Right atrium auricular region (tissue), 2 donors: ENCODE results near the gene RIT1. TPM values are rescaled to one million over a fixed set of nuclear protein-coding genes. Genes with fewer than 3 reads are reported as not detected.

Experiments used
- DNase-seq: peaks from one replicate; pipeline ENCODE4 v3.0.0-alpha.2; 2019; ENCODE audit warnings: low spot score
- H3K27ac ChIP-seq, 2 donors: fragments of 200-600 bp; sonication (generic); 1 replicate in 1 of 2; 2 replicates in 1 of 2; pipeline ENCODE4 v1.5.1; 2016 to 2019
- H3K27me3 ChIP-seq, 2 donors: fragments of 200-600 bp; sonication (generic); one replicate each; pipeline versions ENCODE4 v1.5.1 to v1.6.0; 2017 to 2019
- H3K36me3 ChIP-seq: fragments of 200-600 bp; sonication (generic); one replicate; pipeline ENCODE4 v1.5.1; 2016
- H3K4me1 ChIP-seq, 2 donors: fragments of 200-600 bp; sonication (generic); one replicate each; pipeline versions ENCODE4 v1.5.1 to v1.6.0; 2017 to 2019
- H3K4me3 ChIP-seq, 2 donors: fragments of 200-600 bp; sonication (generic); 1 replicate in 1 of 2; 2 replicates in 1 of 2; pipeline ENCODE4 v1.5.1; 2017 to 2019; ENCODE audit warnings: mild to moderate bottlenecking in 1 of 2, moderate library complexity in 1 of 2
- H3K9me3 ChIP-seq, 2 donors: fragments of 200-600 bp; sonication (generic); one replicate each; pipeline ENCODE4 v1.5.1; 2019
- total RNA-seq, 2 donors: library from RNA; depleted of rRNA; stranded (reverse); fragments of >200 nt; gene quantifications; one replicate each; pipeline ENCODE4 v1.1.0, GENCODE V29; 2016
- TF ChIP-seq, protein P1 (sequence below), 2 donors: fragments of 200-600 bp; sonication (generic); IDR thresholded peaks; one replicate each; pipeline ENCODE4 v1.5.1; 2019; ENCODE audit warnings: antibody characterized with exemption in 2 of 2

RIT1 gene
- total RNA-seq, 2 donors from 2014 or later: 13.3 to 25.3 TPM

DNA sequence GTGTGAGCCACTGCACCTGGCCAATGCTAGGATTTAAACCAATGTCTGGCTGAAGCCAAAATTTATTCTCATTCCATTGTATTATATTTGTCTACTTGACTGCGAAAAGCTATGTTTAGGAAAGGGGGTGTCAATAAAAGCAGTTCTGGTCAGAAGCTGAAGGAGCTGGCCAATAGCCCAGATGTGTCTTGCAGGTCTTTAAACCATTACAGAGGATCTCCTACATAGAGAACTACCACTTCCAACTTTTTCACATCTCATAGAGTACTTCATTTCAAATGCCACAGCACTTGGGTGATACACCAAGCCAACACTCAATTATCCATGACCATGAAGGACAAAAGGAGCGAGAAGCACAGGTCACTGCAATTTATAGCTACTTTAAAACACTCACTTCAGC, 49.3 kb downstream of the RIT1 start:
- H3K4me3 ChIP-seq: no peak overlapping the region
- no peaks in the 10 kb centered on the region for H3K36me3 ChIP-seq
- peaks cover 0 to 22% of the 10 kb centered on the region in 2 donors for H3K4me1 ChIP-seq
- no peaks in the 10 kb centered on the region for H3K9me3 ChIP-seq
- H3K27ac ChIP-seq: peak overlapping the region; percentile 92 to 98
- no peak for DNase-seq
- TF ChIP-seq, protein P1, sequence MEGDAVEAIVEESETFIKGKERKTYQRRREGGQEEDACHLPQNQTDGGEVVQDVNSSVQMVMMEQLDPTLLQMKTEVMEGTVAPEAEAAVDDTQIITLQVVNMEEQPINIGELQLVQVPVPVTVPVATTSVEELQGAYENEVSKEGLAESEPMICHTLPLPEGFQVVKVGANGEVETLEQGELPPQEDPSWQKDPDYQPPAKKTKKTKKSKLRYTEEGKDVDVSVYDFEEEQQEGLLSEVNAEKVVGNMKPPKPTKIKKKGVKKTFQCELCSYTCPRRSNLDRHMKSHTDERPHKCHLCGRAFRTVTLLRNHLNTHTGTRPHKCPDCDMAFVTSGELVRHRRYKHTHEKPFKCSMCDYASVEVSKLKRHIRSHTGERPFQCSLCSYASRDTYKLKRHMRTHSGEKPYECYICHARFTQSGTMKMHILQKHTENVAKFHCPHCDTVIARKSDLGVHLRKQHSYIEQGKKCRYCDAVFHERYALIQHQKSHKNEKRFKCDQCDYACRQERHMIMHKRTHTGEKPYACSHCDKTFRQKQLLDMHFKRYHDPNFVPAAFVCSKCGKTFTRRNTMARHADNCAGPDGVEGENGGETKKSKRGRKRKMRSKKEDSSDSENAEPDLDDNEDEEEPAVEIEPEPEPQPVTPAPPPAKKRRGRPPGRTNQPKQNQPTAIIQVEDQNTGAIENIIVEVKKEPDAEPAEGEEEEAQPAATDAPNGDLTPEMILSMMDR (IDR thresholded peaks at IDR 0.05): no peak
- no peaks in the 10 kb centered on the region for H3K27me3 ChIP-seq

DNA sequence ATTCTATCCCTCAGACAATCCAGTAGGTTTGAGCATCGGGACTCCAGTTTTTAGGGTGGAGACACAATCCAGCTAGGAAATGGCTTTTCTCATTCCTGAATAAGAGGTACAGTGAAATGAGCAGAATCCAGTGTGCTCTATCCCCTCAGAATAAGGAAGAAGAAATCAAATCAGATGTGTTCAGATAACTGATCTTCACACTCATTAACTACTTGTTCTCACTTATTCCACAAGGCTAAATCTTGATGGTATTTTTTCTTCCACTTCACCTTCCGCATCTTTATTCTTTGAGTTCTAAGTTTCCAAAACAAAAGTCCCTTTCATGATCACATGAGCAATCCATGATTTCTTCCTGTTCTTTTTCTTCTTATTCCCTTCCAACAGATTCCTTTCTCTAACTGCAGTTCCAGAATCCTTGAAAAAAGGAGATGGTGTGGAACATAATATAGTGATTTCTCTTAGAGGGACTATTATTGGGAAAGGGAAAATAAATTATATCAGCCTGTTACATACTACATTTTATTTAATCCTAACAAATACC, 50.1 kb downstream of the RIT1 start:
- DNase-seq: no peak
- Histone ChIP-seq H3K4me1 (peaks cover 0 to 28% of the 10 kb centered on the region in 2 donors), H3K4me3 (peak overlapping the region; percentile 44 to 56), H3K9me3 (no peaks in the 10 kb centered on the region), H3K27ac (peak overlapping the region; percentile 92 to 98), H3K36me3 (no peaks in the 10 kb centered on the region), H3K27me3 (no peaks in the 10 kb centered on the region)
- TF ChIP-seq, protein P1 (IDR thresholded peaks at IDR 0.05): no peak

DNA sequence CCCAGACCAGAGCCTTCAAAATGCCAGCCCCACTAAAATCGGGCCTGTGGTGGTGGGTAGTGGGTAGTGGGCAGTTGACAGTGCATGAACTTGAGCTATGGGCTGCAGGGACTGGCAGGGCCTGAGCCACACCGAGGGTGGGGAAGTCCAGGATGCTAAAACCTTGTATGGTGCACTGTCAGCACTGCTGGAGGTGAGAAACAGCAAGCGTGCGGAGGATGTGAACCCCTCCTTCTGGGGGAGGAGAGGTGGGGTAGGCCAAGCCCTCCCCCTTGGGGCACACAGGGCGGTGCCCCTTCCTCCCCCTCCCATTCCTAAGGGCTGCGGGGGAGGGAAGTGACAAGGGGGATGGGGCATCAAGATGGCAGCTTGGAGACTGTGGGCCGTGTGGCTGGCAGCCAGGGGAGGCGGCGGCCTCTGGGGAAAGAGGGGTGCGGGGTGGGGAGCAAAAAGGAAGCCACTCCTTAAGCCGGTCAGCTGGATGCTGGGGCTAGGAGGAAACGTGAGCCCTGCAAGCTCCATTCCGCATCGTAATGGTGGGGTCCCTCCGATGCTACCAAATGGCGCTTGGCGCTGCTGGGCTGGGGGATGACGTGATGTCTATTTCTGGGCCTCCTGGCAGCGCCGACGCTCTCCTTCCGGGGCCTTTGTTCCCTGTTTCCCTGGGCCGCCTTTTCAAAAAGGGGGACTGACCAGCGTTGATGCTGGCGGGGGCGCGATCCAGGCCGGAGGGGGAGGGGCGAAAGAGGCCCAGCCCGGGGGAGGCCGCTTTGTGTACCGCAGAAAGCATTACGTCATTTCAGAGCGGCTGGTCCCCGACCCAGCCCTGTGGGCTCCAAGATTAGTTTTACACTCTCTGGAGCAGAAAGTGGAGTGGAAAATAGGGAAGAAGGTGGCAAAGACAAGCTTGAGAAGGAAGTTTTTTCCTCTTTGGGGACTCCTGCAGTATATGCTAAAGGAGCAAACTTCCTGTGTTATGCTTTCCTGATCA, 51.0 kb downstream of the RIT1 start:
- H3K27ac ChIP-seq: peak overlapping the region; percentile 92 to 98
- H3K27me3 ChIP-seq: no peaks in the 10 kb centered on the region
- H3K4me3 ChIP-seq: peak overlapping the region; percentile 44 to 56
- TF ChIP-seq, protein P1 (IDR thresholded peaks at IDR 0.05): no peak
- DNase-seq: peak; percentile 91
- no peaks in the 10 kb centered on the region for H3K36me3 ChIP-seq
- no peaks in the 10 kb centered on the region for H3K9me3 ChIP-seq
- H3K4me1 ChIP-seq: peaks cover 0 to 30% of the 10 kb centered on the region in 2 donors

DNA sequence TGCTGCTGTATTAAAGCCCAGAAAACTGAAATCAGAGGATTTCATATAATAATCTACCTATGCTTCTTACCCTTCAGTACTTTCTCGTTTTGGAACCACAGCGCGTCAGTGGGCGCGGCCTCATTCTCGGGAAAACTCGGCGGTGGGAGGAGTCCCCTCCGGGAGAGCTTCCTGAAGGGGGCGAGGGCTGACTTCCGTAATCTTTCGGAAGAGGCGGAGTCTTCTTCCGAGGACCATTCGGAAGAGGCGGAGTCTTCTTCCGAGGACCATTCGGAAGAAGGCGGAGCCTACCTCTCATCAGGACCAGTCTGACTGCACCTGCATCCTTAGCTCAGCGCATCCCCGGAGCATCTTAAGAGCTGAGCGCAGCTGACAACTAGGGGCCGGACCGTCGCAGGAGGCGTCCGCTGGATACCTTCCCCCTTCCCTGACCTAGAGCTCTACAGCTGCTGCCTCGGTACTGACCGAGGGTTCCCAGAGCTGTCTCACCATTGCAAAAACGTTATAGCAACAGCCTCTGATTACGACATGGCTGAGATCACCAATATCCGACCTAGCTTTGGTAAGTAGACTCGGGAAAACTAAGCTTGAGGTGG, 51.8 kb downstream of the RIT1 start, which contains the start of gene SYT11:
SYT11 (plus strand) TSS at position 334 of the 596 bp plus-strand sequence; CDS start at position 529, 195 bp downstream.
- Histone ChIP-seq H3K9me3 (no peaks in the 10 kb centered on the region), H3K4me3 (peak within 1 kb of the TSS; percentile 44 to 56), H3K4me1 (peaks cover 0 to 30% of the 10 kb centered on the region in 2 donors), H3K27ac (peak within 1 kb of the TSS; percentile 92 to 98), H3K36me3 (peaks cover 4% of the 10 kb centered on the region), H3K27me3 (no peaks in the 10 kb centered on the region)
- DNase-seq: peak; percentile 96
- TF ChIP-seq, protein P1 (IDR thresholded peaks at IDR 0.05): no peak

DNA sequence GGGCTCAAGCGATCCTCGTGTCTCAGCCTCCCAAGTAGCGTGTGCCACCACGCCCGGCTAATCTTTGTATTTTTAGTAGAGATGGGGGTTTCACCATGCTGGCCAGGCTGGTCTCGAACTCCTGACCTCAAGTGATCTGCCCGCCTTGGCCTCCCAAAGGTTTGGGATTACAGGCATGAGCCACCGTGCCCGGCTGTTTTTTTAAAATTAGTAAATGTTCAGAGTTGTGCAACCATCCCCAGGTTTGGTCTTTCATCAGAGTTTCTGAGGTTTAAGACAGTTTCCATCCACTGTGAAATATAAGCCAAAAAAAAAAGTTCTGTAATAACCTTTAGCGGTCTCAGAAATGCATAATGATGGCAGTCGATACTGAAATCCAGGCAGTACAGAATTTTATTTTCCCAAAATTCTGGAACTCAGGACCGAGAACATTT, 52.3 kb downstream of the RIT1 start:
- Histone ChIP-seq H3K4me1 (peaks cover 0 to 30% of the 10 kb centered on the region in 2 donors), H3K9me3 (no peaks in the 10 kb centered on the region), H3K27ac (peak overlapping the region; percentile 92 to 98), H3K4me3 (peak overlapping the region; percentile 28 to 56), H3K27me3 (no peaks in the 10 kb centered on the region), H3K36me3 (peaks cover 9% of the 10 kb centered on the region)
- peak; percentile 70 for DNase-seq
- TF ChIP-seq, protein P1 (IDR thresholded peaks at IDR 0.05): no peak
